Trophoblast cell (in vitro differentiated cells and primary cell): Measurements from ENCODE around the gene BLZF1.
"Not testable (repeated sequence)": the region's sequence is repeated elsewhere in the genome, so short reads cannot be mapped to it uniquely, and the experiment has no call there.

Experiments
- DNase-seq, 2 donors: peaks; one replicate each; pipeline ENCODE4 v3.0.0-alpha.2; 2016
- H2AFZ ChIP-seq: 2 replicates; pipeline ENCODE4 v1.6.1; 2013; ENCODE audit warnings: low read length, moderate library complexity, mild to moderate bottlenecking; ENCODE audit not compliant: insufficient read depth, poor library complexity
- H2AK5ac ChIP-seq: 2 replicates; pipeline ENCODE4 v1.6.1; 2013; ENCODE audit warnings: mild to moderate bottlenecking, low read length
- H2BK120ac ChIP-seq: 2 replicates; pipeline ENCODE4 v1.6.1; 2013; ENCODE audit warnings: low read length, mild to moderate bottlenecking, moderate library complexity; ENCODE audit not compliant: insufficient read depth, poor library complexity
- H2BK12ac ChIP-seq: 2 replicates; pipeline ENCODE4 v1.6.1; 2013; ENCODE audit warnings: mild to moderate bottlenecking, low read length, moderate library complexity
- H2BK5ac ChIP-seq: 2 replicates; pipeline ENCODE4 v1.6.1; 2013; ENCODE audit warnings: low read length, low read depth, moderate library complexity, mild to moderate bottlenecking; ENCODE audit not compliant: poor library complexity
- H3K14ac ChIP-seq: 2 replicates; pipeline ENCODE4 v1.6.1; 2013; ENCODE audit warnings: mild to moderate bottlenecking, low read length
- H3K18ac ChIP-seq: 2 replicates; pipeline ENCODE4 v1.6.1; 2013; ENCODE audit warnings: mild to moderate bottlenecking, low read length
- H3K23ac ChIP-seq: 2 replicates; pipeline ENCODE4 v1.6.1; 2013; ENCODE audit warnings: low read length
- H3K27ac ChIP-seq: 2 replicates; pipeline ENCODE4 v1.5.1; 2013; ENCODE audit warnings: low read depth, mild to moderate bottlenecking, inconsistent platforms, low read length, moderate library complexity
- H3K27me3 ChIP-seq: 2 replicates; pipeline ENCODE4 v1.6.1; 2013; ENCODE audit warnings: inconsistent platforms, mild to moderate bottlenecking, low read length, moderate library complexity; ENCODE audit not compliant: insufficient read depth
- H3K36me3 ChIP-seq, 2 experiments: 1 replicate in 1 of 2; 2 replicates in 1 of 2; pipeline ENCODE4 v1.6.1; 2013; ENCODE audit warnings: low read length in 2 of 2, mild to moderate bottlenecking in 2 of 2, moderate library complexity in 1 of 2; ENCODE audit not compliant: insufficient read depth in 2 of 2, control insufficient read depth in 1 of 2
- H3K4ac ChIP-seq: 2 replicates; pipeline ENCODE4 v1.6.1; 2013; ENCODE audit warnings: low read depth, mild to moderate bottlenecking, low read length, moderate library complexity
- H3K4me1 ChIP-seq, 2 experiments: 1 replicate in 1 of 2; 2 replicates in 1 of 2; pipeline ENCODE4 v1.6.1; 2013; ENCODE audit warnings: low read length in 2 of 2, mild to moderate bottlenecking in 2 of 2, moderate library complexity in 1 of 2; ENCODE audit not compliant: insufficient read depth in 2 of 2, control insufficient read depth in 1 of 2
- H3K4me2 ChIP-seq: 2 replicates; pipeline ENCODE4 v1.6.1; 2013; ENCODE audit warnings: inconsistent platforms, mild to moderate bottlenecking, low read length, moderate library complexity
- H3K4me3 ChIP-seq: 2 replicates; pipeline ENCODE4 v1.5.1; 2013; ENCODE audit warnings: mild to moderate bottlenecking, low read depth, low read length, inconsistent platforms
- H3K79me1 ChIP-seq: one replicate; pipeline ENCODE4 v1.6.1; 2013; ENCODE audit warnings: low read length
- H3K79me2 ChIP-seq: 2 replicates; pipeline ENCODE4 v1.6.1; 2013; ENCODE audit warnings: low read length, mild to moderate bottlenecking; ENCODE audit not compliant: control insufficient read depth, insufficient read depth, poor library complexity
- H3K9ac ChIP-seq: 2 replicates; pipeline ENCODE4 v1.6.1; 2013; ENCODE audit warnings: mild to moderate bottlenecking, low read length
- H3K9me3 ChIP-seq: 2 replicates; pipeline ENCODE4 v1.6.1; 2013; ENCODE audit warnings: low read depth, mild to moderate bottlenecking, control low read depth, inconsistent platforms, low read length; ENCODE audit not compliant: insufficient read depth
- H4K12ac ChIP-seq: 2 replicates; pipeline ENCODE4 v1.6.1; 2013; ENCODE audit warnings: low read depth, mild to moderate bottlenecking, low read length, moderate library complexity
- H4K8ac ChIP-seq: 2 replicates; pipeline ENCODE4 v1.6.1; 2013; ENCODE audit warnings: low read depth, mild to moderate bottlenecking, low read length, moderate library complexity
- H4K91ac ChIP-seq: one replicate; pipeline ENCODE4 v1.6.1; 2013; ENCODE audit warnings: low read depth, mild to moderate bottlenecking, low read length, moderate library complexity
- WGBS: extraction: QIAGEN DNeasy Blood & Tissue Kit; methylation state at CpG from one replicate; pipeline ENCODE4 v1.1.7; 2013; ENCODE audit warnings: missing lambda C conversion rate; ENCODE audit not compliant: insufficient read length, insufficient coverage; ENCODE audit errors: extremely low coverage; 5-methylcytosine and 5-hydroxymethylcytosine counted together

Gene BLZF1

GRCh38 chr1:169329383-169329782 is 38.6 kb upstream of the BLZF1 start:
- no peak overlapping the region for H4K8ac ChIP-seq
- no peak overlapping the region for H3K4me3 ChIP-seq
- no peak overlapping the region for H3K4me2 ChIP-seq
- no peak overlapping the region for H3K14ac ChIP-seq
- DNase-seq = no peak
- H3K27me3 ChIP-seq = no peaks in the 10 kb centered on the region
- H2BK120ac ChIP-seq = no peak overlapping the region
- no peak overlapping the region for H2AFZ ChIP-seq
- WGBS = no CpG with 5 or more reads among the region's 1 CpG
- no peak overlapping the region for H3K4ac ChIP-seq
- no peak overlapping the region for H3K27ac ChIP-seq
- H4K91ac ChIP-seq = no peak overlapping the region
- H3K9me3 ChIP-seq = no peaks in the 10 kb centered on the region
- H2BK12ac ChIP-seq = no peak overlapping the region
- no peak overlapping the region for H2AK5ac ChIP-seq
- H3K79me1 ChIP-seq = no peaks in the 10 kb centered on the region
- no peaks in the 10 kb centered on the region for H3K36me3 ChIP-seq
- no peak overlapping the region for H4K12ac ChIP-seq
- H3K18ac ChIP-seq = no peak overlapping the region
- no peaks in the 10 kb centered on the region for H3K4me1 ChIP-seq
- H3K23ac ChIP-seq = no peak overlapping the region
- H2BK5ac ChIP-seq = no peak overlapping the region
- H3K9ac ChIP-seq = no peak overlapping the region
- H3K79me2 ChIP-seq = no peaks in the 10 kb centered on the region

GRCh38 chr1:169330927-169331326 is 37.1 kb upstream of the BLZF1 start:
- no peaks in the 10 kb centered on the region for H3K9me3 ChIP-seq
- no CpG with 5 or more reads among the region's 2 CpGs for WGBS
- H3K27ac ChIP-seq = no peak overlapping the region
- no peaks in the 10 kb centered on the region for H3K4me1 ChIP-seq
- no peak overlapping the region for H2BK12ac ChIP-seq
- no peak overlapping the region for H3K4ac ChIP-seq
- no peaks in the 10 kb centered on the region for H3K79me1 ChIP-seq
- H4K91ac ChIP-seq = no peak overlapping the region
- DNase-seq = no peak
- no peak overlapping the region for H2BK5ac ChIP-seq
- H3K14ac ChIP-seq = no peak overlapping the region
- no peak overlapping the region for H4K12ac ChIP-seq
- no peak overlapping the region for H3K4me2 ChIP-seq
- no peak overlapping the region for H2BK120ac ChIP-seq
- no peak overlapping the region for H3K9ac ChIP-seq
- H2AFZ ChIP-seq = no peak overlapping the region
- H2AK5ac ChIP-seq = no peak overlapping the region
- H4K8ac ChIP-seq = no peak overlapping the region
- no peak overlapping the region for H3K23ac ChIP-seq
- H3K36me3 ChIP-seq = no peaks in the 10 kb centered on the region
- H3K18ac ChIP-seq = no peak overlapping the region
- H3K4me3 ChIP-seq = no peak overlapping the region
- no peaks in the 10 kb centered on the region for H3K27me3 ChIP-seq
- no peaks in the 10 kb centered on the region for H3K79me2 ChIP-seq

GRCh38 chr1:169334727-169335126 is 33.3 kb upstream of the BLZF1 start:
- not testable (repeated sequence) for H3K27ac ChIP-seq, H3K4me2 ChIP-seq, H2BK5ac ChIP-seq, H3K4me3 ChIP-seq, H3K18ac ChIP-seq, H4K12ac ChIP-seq, H2BK120ac ChIP-seq, H3K14ac ChIP-seq, H3K4me1 ChIP-seq, H2AK5ac ChIP-seq, H4K8ac ChIP-seq, H3K23ac ChIP-seq, H3K27me3 ChIP-seq, H2BK12ac ChIP-seq, H3K4ac ChIP-seq, H3K36me3 ChIP-seq, H3K79me2 ChIP-seq, H2AFZ ChIP-seq, H3K9ac ChIP-seq, H3K79me1 ChIP-seq, H3K9me3 ChIP-seq, DNase-seq, H4K91ac ChIP-seq
- no CpG with 5 or more reads among the region's 3 CpGs for WGBS

- H3K9ac ChIP-seq, H3K79me1 ChIP-seq, H2BK12ac ChIP-seq, H3K18ac ChIP-seq, H3K4ac ChIP-seq, H4K8ac ChIP-seq, H3K27ac ChIP-seq, H3K14ac ChIP-seq, H2AFZ ChIP-seq, H3K79me2 ChIP-seq, H3K9me3 ChIP-seq, H3K4me3 ChIP-seq, H4K91ac ChIP-seq, H2AK5ac ChIP-seq, DNase-seq, H2BK5ac ChIP-seq, H3K4me2 ChIP-seq, H3K23ac ChIP-seq, H3K27me3 ChIP-seq, H2BK120ac ChIP-seq, H4K12ac ChIP-seq, H3K36me3 ChIP-seq, H3K4me1 ChIP-seq: not testable (repeated sequence)
- no CpG with 5 or more reads among the region's 35 CpGs for WGBS
Observed at GRCh38 chr1:169336947-169337715, 30.9 kb upstream of the BLZF1 start.
